Chondrocyte (in vitro differentiated cells): Measurements from ENCODE around the gene NR3C2. TPM values are rescaled to one million over a fixed set of nuclear protein-coding genes. Genes with fewer than 3 reads are reported as not detected.
A peak's percentile ranks its signal among the peaks of the same experiment; 100 is the strongest.

ENCODE experiments used
- DNase-seq: peaks from one replicate; pipeline ENCODE4 v3.0.0; 2021; ENCODE audit warnings: mixed read lengths, low spot score
- H3K27ac Mint-ChIP-seq: one replicate; pipeline ENCODE4 v1.8.0; 2021; ENCODE audit warnings: mild to moderate bottlenecking, moderate library complexity, mixed read lengths; ENCODE audit not compliant: unreplicated experiment
- H3K27me3 Mint-ChIP-seq: 2 replicates; pipeline ENCODE4 v1.8.0; 2021; ENCODE audit warnings: low read depth, mixed read lengths
- H3K36me3 Mint-ChIP-seq: 2 replicates; pipeline ENCODE4 v1.8.0; 2021; ENCODE audit warnings: low read depth, mixed read lengths
- H3K4me1 Mint-ChIP-seq: 2 replicates; pipeline ENCODE4 v1.8.0; 2021; ENCODE audit warnings: low read depth, mild to moderate bottlenecking, mixed read lengths
- H3K4me3 Mint-ChIP-seq: one replicate; pipeline ENCODE4 v1.8.0; 2021; ENCODE audit warnings: mild to moderate bottlenecking, moderate library complexity, mixed read lengths; ENCODE audit not compliant: unreplicated experiment
- H3K9me3 Mint-ChIP-seq: 2 replicates; pipeline ENCODE4 v1.8.0; 2021; ENCODE audit warnings: low read depth, mixed read lengths
- total RNA-seq: library from RNA; stranded (reverse); gene quantifications from 3 replicates; pipeline ENCODE4 v1.2.1, GENCODE V29; 2021
- TF ChIP-seq, protein P1 (sequence below): fragments of 200-600 bp; sonication (generic); IDR thresholded peaks from 2 replicates; pipeline ENCODE4 v1.5.0; 2021; ENCODE audit warnings: antibody characterized with exemption, mild to moderate bottlenecking, moderate library complexity

NR3C2 gene
- total RNA-seq, 1 donor from 2014 or later = 0.20 TPM

DNA sequence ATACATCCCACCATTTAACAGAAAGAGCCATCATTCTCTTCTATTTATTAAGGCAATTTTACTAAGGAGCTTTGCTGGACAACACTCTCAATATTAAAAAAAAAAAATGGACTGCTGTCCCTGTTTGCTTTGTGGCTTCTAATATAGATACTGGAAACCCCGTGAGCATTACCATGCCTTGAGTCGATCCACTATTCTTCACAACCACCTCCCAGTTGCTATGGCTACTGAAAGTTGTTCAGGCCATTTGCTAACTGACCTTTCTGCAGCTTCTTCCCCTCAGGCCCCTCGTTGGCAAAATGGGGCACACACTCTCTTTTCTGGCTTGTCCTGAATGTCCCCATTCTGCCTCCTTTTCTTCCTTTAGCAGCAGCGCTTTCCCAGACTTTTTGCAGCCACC is 340.4 kb downstream of the NR3C2 start:
- Mint-ChIP-seq H3K4me3 (no peak overlapping the region), H3K4me1 (no peaks in the 10 kb centered on the region), H3K27me3 (no peaks in the 10 kb centered on the region), H3K27ac (no peak overlapping the region), H3K36me3 (peaks cover 11% of the 10 kb centered on the region), H3K9me3 (peaks cover 36% of the 10 kb centered on the region)
- TF ChIP-seq, protein P1, sequence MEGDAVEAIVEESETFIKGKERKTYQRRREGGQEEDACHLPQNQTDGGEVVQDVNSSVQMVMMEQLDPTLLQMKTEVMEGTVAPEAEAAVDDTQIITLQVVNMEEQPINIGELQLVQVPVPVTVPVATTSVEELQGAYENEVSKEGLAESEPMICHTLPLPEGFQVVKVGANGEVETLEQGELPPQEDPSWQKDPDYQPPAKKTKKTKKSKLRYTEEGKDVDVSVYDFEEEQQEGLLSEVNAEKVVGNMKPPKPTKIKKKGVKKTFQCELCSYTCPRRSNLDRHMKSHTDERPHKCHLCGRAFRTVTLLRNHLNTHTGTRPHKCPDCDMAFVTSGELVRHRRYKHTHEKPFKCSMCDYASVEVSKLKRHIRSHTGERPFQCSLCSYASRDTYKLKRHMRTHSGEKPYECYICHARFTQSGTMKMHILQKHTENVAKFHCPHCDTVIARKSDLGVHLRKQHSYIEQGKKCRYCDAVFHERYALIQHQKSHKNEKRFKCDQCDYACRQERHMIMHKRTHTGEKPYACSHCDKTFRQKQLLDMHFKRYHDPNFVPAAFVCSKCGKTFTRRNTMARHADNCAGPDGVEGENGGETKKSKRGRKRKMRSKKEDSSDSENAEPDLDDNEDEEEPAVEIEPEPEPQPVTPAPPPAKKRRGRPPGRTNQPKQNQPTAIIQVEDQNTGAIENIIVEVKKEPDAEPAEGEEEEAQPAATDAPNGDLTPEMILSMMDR = no peak
- DNase-seq = no peak

DNA sequence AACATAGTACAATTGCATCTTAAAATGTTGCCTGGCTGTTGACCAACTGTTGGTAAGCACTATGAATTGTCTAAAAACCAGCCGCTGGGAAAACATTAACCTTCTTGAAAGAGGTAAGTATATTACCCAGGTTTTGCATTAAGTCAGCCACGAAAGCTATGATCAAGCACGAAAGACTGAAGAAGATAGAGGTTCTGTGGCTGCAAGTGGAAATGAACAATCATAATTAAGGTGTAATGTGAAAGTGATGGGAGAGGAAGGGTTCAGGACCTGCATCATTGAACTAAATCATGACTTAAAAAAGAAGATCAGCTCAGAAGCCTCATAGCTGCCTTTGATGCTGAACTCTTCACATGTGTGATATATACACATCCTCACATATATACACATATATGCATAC is 341.0 kb downstream of the NR3C2 start:
- TF ChIP-seq, protein P1 = no peak
- Mint-ChIP-seq H3K36me3 (peaks cover 10% of the 10 kb centered on the region), H3K9me3 (peaks cover 30% of the 10 kb centered on the region), H3K4me1 (no peaks in the 10 kb centered on the region), H3K27me3 (no peaks in the 10 kb centered on the region), H3K4me3 (no peak overlapping the region), H3K27ac (no peak overlapping the region)
- DNase-seq = no peak

DNA sequence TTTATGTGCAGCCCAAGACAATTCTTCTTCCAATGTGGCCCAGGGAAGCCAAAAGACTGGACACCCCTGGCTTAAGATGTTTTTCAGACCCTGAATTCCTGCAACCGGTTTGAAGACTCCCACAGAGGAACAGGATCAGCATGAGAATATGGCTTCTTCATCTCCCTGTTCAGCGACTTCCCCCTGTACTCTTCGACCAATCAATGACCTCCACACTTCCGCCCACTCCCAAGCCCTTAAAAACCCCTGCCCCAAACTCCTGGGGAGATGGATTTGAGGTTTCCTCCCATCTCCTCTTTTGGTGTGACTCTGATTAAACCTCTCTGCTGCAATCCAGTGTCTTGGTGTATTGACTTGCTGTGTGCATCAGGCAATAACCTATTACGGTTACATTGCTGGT is 344.4 kb downstream of the NR3C2 start:
- H3K4me1 Mint-ChIP-seq = no peaks in the 10 kb centered on the region
- peaks cover 3% of the 10 kb centered on the region for H3K36me3 Mint-ChIP-seq
- H3K27ac Mint-ChIP-seq = no peak overlapping the region
- no peaks in the 10 kb centered on the region for H3K27me3 Mint-ChIP-seq
- peaks cover 5% of the 10 kb centered on the region for H3K9me3 Mint-ChIP-seq
- TF ChIP-seq, protein P1 = no peak
- H3K4me3 Mint-ChIP-seq = no peak overlapping the region
- DNase-seq = no peak

DNA sequence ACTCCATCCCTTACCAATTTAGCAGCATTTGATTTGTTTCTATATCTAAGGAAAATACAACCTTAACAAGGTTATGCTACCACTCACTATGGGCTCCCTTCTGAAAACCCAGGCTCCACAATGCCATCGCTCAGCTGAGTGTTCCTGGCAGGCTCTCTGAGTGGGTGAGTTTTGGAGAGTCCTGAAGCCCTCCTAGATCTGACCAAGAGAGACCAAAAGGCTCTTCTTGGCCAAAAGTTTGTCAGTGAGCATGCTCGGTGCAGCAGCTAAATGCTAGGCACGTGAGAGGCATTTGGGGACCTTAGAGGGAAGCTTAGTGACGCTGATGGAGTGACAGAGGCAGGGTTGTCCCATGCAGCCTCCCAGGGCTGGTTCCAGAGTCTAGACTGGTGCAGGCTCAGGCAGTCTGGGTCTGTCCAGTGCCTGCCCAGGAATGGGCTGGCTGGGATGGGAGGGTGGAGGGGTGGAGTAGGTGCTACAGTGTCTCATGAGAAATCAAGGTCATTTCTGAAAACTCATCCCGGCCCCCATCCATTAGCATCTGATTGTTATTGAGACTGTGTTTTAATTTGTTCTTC is 346.8 kb downstream of the NR3C2 start:
- peak; percentile 59 for DNase-seq
- Mint-ChIP-seq H3K4me1 (no peaks in the 10 kb centered on the region), H3K27me3 (no peaks in the 10 kb centered on the region), H3K36me3 (peaks cover 3% of the 10 kb centered on the region), H3K27ac (no peak overlapping the region), H3K4me3 (no peak overlapping the region), H3K9me3 (peaks cover 3% of the 10 kb centered on the region)
- TF ChIP-seq, protein P1 = no peak

DNA sequence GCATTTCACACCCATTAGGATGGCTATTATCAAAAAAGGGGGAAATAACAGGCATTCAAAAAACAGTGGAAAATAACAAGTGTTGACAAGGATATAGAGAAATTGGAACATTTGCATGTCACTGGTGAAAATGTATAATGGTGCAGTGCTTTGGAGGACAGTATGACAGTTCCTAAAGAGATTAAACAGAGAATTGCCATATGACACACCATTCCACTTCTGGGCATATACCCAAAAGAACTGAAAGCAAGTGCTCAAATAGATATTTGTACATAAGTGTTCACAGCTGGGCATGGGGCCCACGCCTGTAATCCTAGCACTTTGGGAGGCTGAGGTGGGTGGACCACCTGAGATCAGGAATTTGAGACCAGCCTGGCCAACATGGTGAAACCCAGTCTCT is 348.1 kb downstream of the NR3C2 start:
- Mint-ChIP-seq H3K36me3 (peaks cover 3% of the 10 kb centered on the region), H3K4me3 (no peak overlapping the region), H3K27ac (no peak overlapping the region), H3K9me3 (no peaks in the 10 kb centered on the region), H3K27me3 (no peaks in the 10 kb centered on the region), H3K4me1 (no peaks in the 10 kb centered on the region)
- DNase-seq = no peak
- TF ChIP-seq, protein P1 = no peak
